HEK293 (cell line): Measurements from ENCODE around the gene DOK6.

Experiments used
- CTCF ChIA-PET: fragments of 350-600 bp; formaldehyde crosslinking; extraction: SDS; loops from one replicate; lab custom pipeline; 2021; ENCODE audit warnings: antibody characterized with exemption; lab: Yijun Ruan, JAX
- POLR2A ChIA-PET: fragments of 300-600 bp; formaldehyde crosslinking; extraction: SDS; loops from one replicate; lab custom pipeline; 2020; ENCODE audit warnings: antibody characterized with exemption, inconsistent platforms; lab: Yijun Ruan, JAX
- H3K27ac ChIP-seq: fragments of 200-500 bp; sonication (Bioruptor generic); 2 replicates; pipeline ENCODE4 v1.5.1; 2014; ENCODE audit warnings: low read depth, low read length, control low read depth, inconsistent platforms; ENCODE audit errors: extremely low read depth
- H3K36me3 ChIP-seq, 2 experiments: fragments of 200-500 bp in 1 of 2; sonication (Bioruptor generic) in 1 of 2; 1 replicate in 1 of 2; 2 replicates in 1 of 2; pipeline ENCODE4 v1.5.1; 2014 to 2017; ENCODE audit warnings: inconsistent platforms in 2 of 2, low read length in 2 of 2; ENCODE audit not compliant: control insufficient read depth in 2 of 2, insufficient read depth in 1 of 2
- H3K4me1 ChIP-seq: fragments of 200-500 bp; sonication (Bioruptor generic); 2 replicates; pipeline ENCODE4 v1.5.1; 2014; ENCODE audit warnings: mild to moderate bottlenecking, low read length, inconsistent platforms; ENCODE audit not compliant: control insufficient read depth, insufficient read depth
- H3K4me3 ChIP-seq: 2 replicates; pipeline ENCODE4 v1.5.1; 2011; ENCODE audit warnings: low read depth, mild to moderate bottlenecking, control low read depth, low read length, moderate library complexity
- H3K9me3 ChIP-seq: fragments of 200-500 bp; sonication (Bioruptor generic); 2 replicates; pipeline ENCODE4 v1.5.1; 2014; ENCODE audit warnings: low read depth, low read length, inconsistent platforms; ENCODE audit not compliant: control insufficient read depth, insufficient read depth
- BCL11B ChIP-seq: fragments of 450-650 bp; formaldehyde crosslinking; IDR thresholded peaks from 2 replicates; pipeline ENCODE4 v1.5.1; 2016; ENCODE audit warnings: low read depth, missing biosample characterization, missing genetic modification characterization
- FEZF1 ChIP-seq: fragments of 450-650 bp; formaldehyde crosslinking; IDR thresholded peaks from 2 replicates; pipeline ENCODE4 v1.5.1; 2016; ENCODE audit warnings: missing biosample characterization, missing genetic modification characterization
- KLF10 ChIP-seq: fragments of 450-650 bp; IDR thresholded peaks from 2 replicates; pipeline ENCODE4 v1.5.1; 2018; ENCODE audit warnings: missing biosample characterization, mild to moderate bottlenecking, missing genetic modification characterization
- KLF8 ChIP-seq: fragments of 450-650 bp; formaldehyde crosslinking; IDR thresholded peaks from 2 replicates; pipeline ENCODE4 v1.5.1; 2016; ENCODE audit warnings: missing biosample characterization, missing genetic modification characterization
- MZF1 ChIP-seq: fragments of 450-650 bp; formaldehyde crosslinking; IDR thresholded peaks from 2 replicates; pipeline ENCODE4 v1.5.1; 2017; ENCODE audit warnings: missing biosample characterization, missing genetic modification characterization, borderline replicate concordance
- SCRT2 ChIP-seq: fragments of 450-650 bp; formaldehyde crosslinking; IDR thresholded peaks from 2 replicates; pipeline ENCODE4 v1.5.1; 2016; ENCODE audit warnings: missing biosample characterization, missing genetic modification characterization
- SP2 ChIP-seq: fragments of 450-650 bp; formaldehyde crosslinking; IDR thresholded peaks from 2 replicates; pipeline ENCODE4 v1.5.1; 2016; ENCODE audit warnings: missing biosample characterization, missing genetic modification characterization
- ZBTB17 ChIP-seq: fragments of 450-650 bp; formaldehyde crosslinking; IDR thresholded peaks from 2 replicates; pipeline ENCODE4 v1.5.1; 2016; ENCODE audit warnings: missing biosample characterization, missing genetic modification characterization
- ZBTB8A ChIP-seq: fragments of 450-650 bp; formaldehyde crosslinking; IDR thresholded peaks from 2 replicates; pipeline ENCODE4 v1.5.1; 2016; ENCODE audit warnings: missing biosample characterization, missing genetic modification characterization
- ZFHX2 ChIP-seq: fragments of 450-650 bp; formaldehyde crosslinking; conservative IDR thresholded peaks from 2 replicates; pipeline ENCODE4 v1.5.1; 2016; ENCODE audit warnings: missing biosample characterization, missing genetic modification characterization
- ZFP3 ChIP-seq: fragments of 450-650 bp; formaldehyde crosslinking; IDR thresholded peaks from 2 replicates; pipeline ENCODE4 v1.5.1; 2016; ENCODE audit warnings: low read depth, missing biosample characterization, missing genetic modification characterization
- ZNF155 ChIP-seq: fragments of 450-650 bp; formaldehyde crosslinking; IDR thresholded peaks from 2 replicates; pipeline ENCODE4 v1.5.1; 2016; ENCODE audit warnings: missing biosample characterization, missing genetic modification characterization
- ZNF350 ChIP-seq: fragments of 450-650 bp; formaldehyde crosslinking; IDR thresholded peaks from 2 replicates; pipeline ENCODE4 v1.5.0; 2017; ENCODE audit warnings: missing biosample characterization, mild to moderate bottlenecking, missing genetic modification characterization
- ZNF423 ChIP-seq: fragments of 450-650 bp; formaldehyde crosslinking; IDR thresholded peaks from 2 replicates; pipeline ENCODE4 v1.5.1; 2016; ENCODE audit warnings: missing biosample characterization, missing genetic modification characterization
- ZNF514 ChIP-seq: fragments of 450-650 bp; formaldehyde crosslinking; IDR thresholded peaks from 2 replicates; pipeline ENCODE4 v1.5.1; 2016; ENCODE audit warnings: missing biosample characterization, missing genetic modification characterization
- ZNF529 ChIP-seq: fragments of 450-650 bp; formaldehyde crosslinking; IDR thresholded peaks from 2 replicates; pipeline ENCODE4 v1.5.1; 2017; ENCODE audit warnings: missing genetic modification characterization, missing biosample characterization; ENCODE audit not compliant: insufficient replicate concordance
- ZNF623 ChIP-seq: fragments of 450-650 bp; formaldehyde crosslinking; IDR thresholded peaks from 2 replicates; pipeline ENCODE4 v1.5.1; 2016; ENCODE audit warnings: missing biosample characterization, missing genetic modification characterization
- ZNF654 ChIP-seq: fragments of 450-650 bp; formaldehyde crosslinking; IDR thresholded peaks from 2 replicates; pipeline ENCODE4 v1.5.1; 2016; ENCODE audit warnings: low read depth, missing biosample characterization, missing genetic modification characterization
- ZNF660 ChIP-seq: fragments of 450-650 bp; IDR thresholded peaks from 2 replicates; pipeline ENCODE4 v1.5.1; 2018; ENCODE audit warnings: missing biosample characterization, mild to moderate bottlenecking, missing genetic modification characterization
- TF ChIP-seq, protein P1 (sequence below): fragments of 450-650 bp; formaldehyde crosslinking; IDR thresholded peaks from 2 replicates; pipeline ENCODE4 v1.5.1; 2016; ENCODE audit warnings: missing biosample characterization, missing genetic modification characterization, borderline replicate concordance
- TF ChIP-seq, protein P2 (sequence below): fragments of 450-650 bp; formaldehyde crosslinking; optimal IDR thresholded peaks from 2 replicates; pipeline ENCODE3; 2016; ENCODE audit warnings: missing biosample characterization, mild to moderate bottlenecking, missing genetic modification characterization
- TF ChIP-seq, protein P3 (sequence below): fragments of 450-650 bp; formaldehyde crosslinking; IDR thresholded peaks from 2 replicates; pipeline ENCODE4 v1.5.1; 2017; ENCODE audit warnings: missing biosample characterization, missing genetic modification characterization
- TF ChIP-seq, protein P4 (sequence below): fragments of 450-650 bp; formaldehyde crosslinking; IDR thresholded peaks from 2 replicates; pipeline ENCODE4 v1.5.1; 2016; ENCODE audit warnings: missing biosample characterization, missing genetic modification characterization
- TF ChIP-seq, protein P5 (sequence below): fragments of 450-650 bp; formaldehyde crosslinking; IDR thresholded peaks from 2 replicates; pipeline ENCODE4 v1.5.1; 2016; ENCODE audit warnings: missing biosample characterization, missing genetic modification characterization

The DOK6 gene

DNA sequence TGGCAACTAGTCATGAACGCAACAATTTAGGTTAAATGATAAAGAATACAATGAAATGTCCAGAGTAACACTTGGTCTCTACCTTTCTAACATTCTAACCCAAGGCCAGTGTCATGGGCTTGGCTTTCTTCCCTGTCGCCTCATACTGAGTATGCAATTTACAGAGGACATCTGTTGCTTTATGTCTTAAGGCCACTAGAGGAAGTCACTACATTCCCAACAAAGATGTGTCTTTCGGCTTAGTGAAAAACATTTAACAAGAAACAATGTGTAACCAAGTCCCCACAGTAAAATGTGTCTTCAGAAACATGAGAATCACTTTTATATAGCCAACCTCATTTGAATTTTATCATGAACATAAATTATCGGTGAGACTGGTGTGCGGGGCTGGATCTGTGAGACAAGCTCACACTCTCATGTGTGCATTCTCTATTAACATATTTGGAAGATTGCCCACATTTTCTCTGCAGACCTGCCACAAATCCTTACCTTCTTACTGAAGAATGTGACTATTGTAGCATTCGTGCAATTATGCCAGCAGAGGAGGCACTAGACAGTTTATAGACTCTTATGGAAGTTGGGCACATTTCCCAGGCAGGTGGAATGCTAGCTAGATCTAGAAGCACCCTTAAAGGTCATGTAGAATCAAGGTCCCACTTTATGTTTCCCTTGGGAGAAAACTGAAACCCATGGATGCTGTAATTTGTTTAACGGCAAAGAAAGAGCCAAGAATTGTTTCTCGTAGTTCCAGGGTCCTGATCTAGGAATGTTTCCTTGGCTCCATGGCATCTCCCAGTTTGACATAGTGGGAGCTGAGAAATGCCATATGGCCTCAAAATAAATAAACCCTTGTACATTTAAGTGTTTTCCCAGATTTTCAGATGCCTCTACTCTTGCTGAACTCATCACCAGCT lies 445.2 kb downstream of the DOK6 start (continued):
- TF ChIP-seq SP2 (no peak), KLF8 (tag by site-specific recombination) (peak; percentile 31; the same call in 1 of the 2 replicates), ZBTB17 (peak; percentile 55), KLF10 (tag by site-specific recombination) (0 out of 2 replicates have a peak, but pooled peaks have one; percentile 33), MZF1 (tag by site-specific recombination) (0 out of 2 replicates have a peak, but pooled peaks have one; percentile 27), SCRT2 (tag by site-specific recombination) (peak; percentile 90), ZNF350 (tag by site-specific recombination) (peak; percentile 71; the same call in 1 of the 2 replicates), FEZF1 (tag by site-specific recombination) (peak; percentile 80), ZNF654 (tag by site-specific recombination) (peak; percentile 22), ZNF660 (tag by site-specific recombination) (peak; percentile 72), ZNF529 (tag by site-specific recombination) (no peak), BCL11B (tag by site-specific recombination) (peak; percentile 83; the same call in 1 of the 2 replicates)
- TF ChIP-seq, protein P1, sequence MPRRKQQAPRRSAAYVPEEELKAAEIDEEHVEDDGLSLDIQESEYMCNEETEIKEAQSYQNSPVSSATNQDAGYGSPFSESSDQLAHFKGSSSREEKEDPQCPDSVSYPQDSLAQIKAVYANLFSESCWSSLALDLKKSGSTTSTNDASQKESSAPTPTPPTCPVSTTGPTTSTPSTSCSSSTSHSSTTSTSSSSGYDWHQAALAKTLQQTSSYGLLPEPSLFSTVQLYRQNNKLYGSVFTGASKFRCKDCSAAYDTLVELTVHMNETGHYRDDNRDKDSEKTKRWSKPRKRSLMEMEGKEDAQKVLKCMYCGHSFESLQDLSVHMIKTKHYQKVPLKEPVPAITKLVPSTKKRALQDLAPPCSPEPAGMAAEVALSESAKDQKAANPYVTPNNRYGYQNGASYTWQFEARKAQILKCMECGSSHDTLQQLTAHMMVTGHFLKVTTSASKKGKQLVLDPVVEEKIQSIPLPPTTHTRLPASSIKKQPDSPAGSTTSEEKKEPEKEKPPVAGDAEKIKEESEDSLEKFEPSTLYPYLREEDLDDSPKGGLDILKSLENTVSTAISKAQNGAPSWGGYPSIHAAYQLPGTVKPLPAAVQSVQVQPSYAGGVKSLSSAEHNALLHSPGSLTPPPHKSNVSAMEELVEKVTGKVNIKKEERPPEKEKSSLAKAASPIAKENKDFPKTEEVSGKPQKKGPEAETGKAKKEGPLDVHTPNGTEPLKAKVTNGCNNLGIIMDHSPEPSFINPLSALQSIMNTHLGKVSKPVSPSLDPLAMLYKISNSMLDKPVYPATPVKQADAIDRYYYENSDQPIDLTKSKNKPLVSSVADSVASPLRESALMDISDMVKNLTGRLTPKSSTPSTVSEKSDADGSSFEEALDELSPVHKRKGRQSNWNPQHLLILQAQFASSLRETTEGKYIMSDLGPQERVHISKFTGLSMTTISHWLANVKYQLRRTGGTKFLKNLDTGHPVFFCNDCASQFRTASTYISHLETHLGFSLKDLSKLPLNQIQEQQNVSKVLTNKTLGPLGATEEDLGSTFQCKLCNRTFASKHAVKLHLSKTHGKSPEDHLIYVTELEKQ (tag by site-specific recombination): peak; percentile 34; the same call in 1 of the 2 replicates
- TF ChIP-seq, protein P2, sequence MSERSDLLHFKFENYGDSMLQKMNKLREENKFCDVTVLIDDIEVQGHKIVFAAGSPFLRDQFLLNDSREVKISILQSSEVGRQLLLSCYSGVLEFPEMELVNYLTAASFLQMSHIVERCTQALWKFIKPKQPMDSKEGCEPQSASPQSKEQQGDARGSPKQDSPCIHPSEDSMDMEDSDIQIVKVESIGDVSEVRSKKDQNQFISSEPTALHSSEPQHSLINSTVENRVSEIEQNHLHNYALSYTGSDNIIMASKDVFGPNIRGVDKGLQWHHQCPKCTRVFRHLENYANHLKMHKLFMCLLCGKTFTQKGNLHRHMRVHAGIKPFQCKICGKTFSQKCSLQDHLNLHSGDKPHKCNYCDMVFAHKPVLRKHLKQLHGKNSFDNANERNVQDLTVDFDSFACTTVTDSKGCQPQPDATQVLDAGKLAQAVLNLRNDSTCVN (tag by site-specific recombination): no peak
- TF ChIP-seq, protein P3, sequence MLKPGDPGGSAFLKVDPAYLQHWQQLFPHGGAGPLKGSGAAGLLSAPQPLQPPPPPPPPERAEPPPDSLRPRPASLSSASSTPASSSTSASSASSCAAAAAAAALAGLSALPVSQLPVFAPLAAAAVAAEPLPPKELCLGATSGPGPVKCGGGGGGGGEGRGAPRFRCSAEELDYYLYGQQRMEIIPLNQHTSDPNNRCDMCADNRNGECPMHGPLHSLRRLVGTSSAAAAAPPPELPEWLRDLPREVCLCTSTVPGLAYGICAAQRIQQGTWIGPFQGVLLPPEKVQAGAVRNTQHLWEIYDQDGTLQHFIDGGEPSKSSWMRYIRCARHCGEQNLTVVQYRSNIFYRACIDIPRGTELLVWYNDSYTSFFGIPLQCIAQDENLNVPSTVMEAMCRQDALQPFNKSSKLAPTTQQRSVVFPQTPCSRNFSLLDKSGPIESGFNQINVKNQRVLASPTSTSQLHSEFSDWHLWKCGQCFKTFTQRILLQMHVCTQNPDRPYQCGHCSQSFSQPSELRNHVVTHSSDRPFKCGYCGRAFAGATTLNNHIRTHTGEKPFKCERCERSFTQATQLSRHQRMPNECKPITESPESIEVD (tag by site-specific recombination): 0 out of 2 replicates have a peak, but pooled peaks have one; percentile 16

- Histone ChIP-seq H3K27ac (no peak overlapping the region), H3K36me3 (no peaks in the 10 kb centered on the region), H3K4me3 (no peak overlapping the region), H3K9me3 (no peaks in the 10 kb centered on the region), H3K4me1 (no peaks in the 10 kb centered on the region)
- POLR2A ChIA-PET: no interaction called here
- CTCF ChIA-PET: interaction anchor here (0.6 kb wide), 1 partner anchor 71 kb away, joined by 4 read pairs; no protein-coding TSS in a partner anchor
- TF ChIP-seq ZNF623 (tag by site-specific recombination): no peak
- no peak for TF ChIP-seq ZNF514 (tag by site-specific recombination)
- TF ChIP-seq, protein P4, sequence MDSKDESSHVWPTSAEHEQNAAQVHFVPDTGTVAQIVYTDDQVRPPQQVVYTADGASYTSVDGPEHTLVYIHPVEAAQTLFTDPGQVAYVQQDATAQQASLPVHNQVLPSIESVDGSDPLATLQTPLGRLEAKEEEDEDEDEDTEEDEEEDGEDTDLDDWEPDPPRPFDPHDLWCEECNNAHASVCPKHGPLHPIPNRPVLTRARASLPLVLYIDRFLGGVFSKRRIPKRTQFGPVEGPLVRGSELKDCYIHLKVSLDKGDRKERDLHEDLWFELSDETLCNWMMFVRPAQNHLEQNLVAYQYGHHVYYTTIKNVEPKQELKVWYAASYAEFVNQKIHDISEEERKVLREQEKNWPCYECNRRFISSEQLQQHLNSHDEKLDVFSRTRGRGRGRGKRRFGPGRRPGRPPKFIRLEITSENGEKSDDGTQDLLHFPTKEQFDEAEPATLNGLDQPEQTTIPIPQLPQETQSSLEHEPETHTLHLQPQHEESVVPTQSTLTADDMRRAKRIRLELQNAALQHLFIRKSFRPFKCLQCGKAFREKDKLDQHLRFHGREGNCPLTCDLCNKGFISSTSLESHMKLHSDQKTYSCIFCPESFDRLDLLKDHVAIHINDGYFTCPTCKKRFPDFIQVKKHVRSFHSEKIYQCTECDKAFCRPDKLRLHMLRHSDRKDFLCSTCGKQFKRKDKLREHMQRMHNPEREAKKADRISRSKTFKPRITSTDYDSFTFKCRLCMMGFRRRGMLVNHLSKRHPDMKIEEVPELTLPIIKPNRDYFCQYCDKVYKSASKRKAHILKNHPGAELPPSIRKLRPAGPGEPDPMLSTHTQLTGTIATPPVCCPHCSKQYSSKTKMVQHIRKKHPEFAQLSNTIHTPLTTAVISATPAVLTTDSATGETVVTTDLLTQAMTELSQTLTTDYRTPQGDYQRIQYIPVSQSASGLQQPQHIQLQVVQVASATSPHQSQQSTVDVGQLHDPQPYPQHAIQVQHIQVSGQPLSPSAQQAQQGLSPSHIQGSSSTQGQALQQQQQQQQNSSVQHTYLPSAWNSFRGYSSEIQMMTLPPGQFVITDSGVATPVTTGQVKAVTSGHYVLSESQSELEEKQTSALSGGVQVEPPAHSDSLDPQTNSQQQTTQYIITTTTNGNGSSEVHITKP (tag by site-specific recombination): no peak
- no peak for TF ChIP-seq ZFP3 (tag by site-specific recombination)
- TF ChIP-seq ZNF155 (tag by site-specific recombination): no peak
- TF ChIP-seq ZNF423: no peak
- no peak for TF ChIP-seq ZFHX2 (tag by site-specific recombination)
- no peak for TF ChIP-seq FEZF1 (tag by site-specific recombination)
- TF ChIP-seq, protein P5, sequence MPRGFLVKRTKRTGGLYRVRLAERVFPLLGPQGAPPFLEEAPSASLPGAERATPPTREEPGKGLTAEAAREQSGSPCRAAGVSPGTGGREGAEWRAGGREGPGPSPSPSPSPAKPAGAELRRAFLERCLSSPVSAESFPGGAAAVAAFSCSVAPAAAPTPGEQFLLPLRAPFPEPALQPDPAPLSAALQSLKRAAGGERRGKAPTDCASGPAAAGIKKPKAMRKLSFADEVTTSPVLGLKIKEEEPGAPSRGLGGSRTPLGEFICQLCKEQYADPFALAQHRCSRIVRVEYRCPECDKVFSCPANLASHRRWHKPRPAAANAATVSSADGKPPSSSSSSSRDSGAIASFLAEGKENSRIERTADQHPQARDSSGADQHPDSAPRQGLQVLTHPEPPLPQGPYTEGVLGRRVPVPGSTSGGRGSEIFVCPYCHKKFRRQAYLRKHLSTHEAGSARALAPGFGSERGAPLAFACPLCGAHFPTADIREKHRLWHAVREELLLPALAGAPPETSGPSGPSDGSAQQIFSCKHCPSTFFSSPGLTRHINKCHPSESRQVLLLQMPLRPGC: no peak
- TF ChIP-seq ZBTB8A (tag by site-specific recombination): no peak
Measured at GRCh38 chr18:69853051-69853450, 452.4 kb downstream of the DOK6 start.
